Progenitor cell of endocrine pancreas (in vitro differentiated cells): ENCODE measurements around the gene NPTXR. TPM values are rescaled to one million over a fixed set of nuclear protein-coding genes. Genes with fewer than 3 reads are reported as not detected.

Source experiments
- DNase-seq: peaks from one replicate; pipeline ENCODE4 v3.0.0; 2021; ENCODE audit warnings: low spot score; ENCODE audit not compliant: unreplicated experiment
- H3K27ac Mint-ChIP-seq: 2 replicates; pipeline ENCODE4 v1.8.0; 2021; ENCODE audit warnings: mild to moderate bottlenecking, moderate library complexity, mixed read lengths
- H3K27me3 Mint-ChIP-seq: 2 replicates; pipeline ENCODE4 v1.8.0; 2021; ENCODE audit warnings: mixed read lengths
- H3K36me3 Mint-ChIP-seq: 2 replicates; pipeline ENCODE4 v1.8.0; 2022; ENCODE audit warnings: mixed read lengths; ENCODE audit not compliant: insufficient read depth
- H3K4me1 Mint-ChIP-seq: 2 replicates; pipeline ENCODE4 v1.8.0; 2021; ENCODE audit warnings: low read depth, mixed read lengths
- H3K4me3 Mint-ChIP-seq: 2 replicates; pipeline ENCODE4 v1.8.0; 2021; ENCODE audit warnings: low read depth, mild to moderate bottlenecking, moderate library complexity, mixed read lengths
- H3K9me3 Mint-ChIP-seq: 2 replicates; pipeline ENCODE4 v1.8.0; 2021; ENCODE audit warnings: low read depth, mixed read lengths
- CTCF ChIP-seq: fragments of 200-600 bp; sonication (generic); IDR thresholded peaks from one replicate; pipeline ENCODE4 v1.5.0; 2021; ENCODE audit warnings: antibody characterized with exemption, mild to moderate bottlenecking; ENCODE audit not compliant: unreplicated experiment
- total RNA-seq: library from RNA; stranded (reverse); gene quantifications from 2 replicates; pipeline ENCODE4 v1.2.1, GENCODE V29; 2021

Gene NPTXR
- total RNA-seq, 1 donor from 2014 or later: 4.7 TPM

GRCh38 chr22:38853196-38853651 lies 9.4 kb upstream of the NPTXR start:
- DNase-seq: no peak
- no peak for TF ChIP-seq CTCF
- Mint-ChIP-seq H3K4me1 (peaks cover 11% of the 10 kb centered on the region), H3K36me3 (no peaks in the 10 kb centered on the region), H3K4me3 (no peak overlapping the region), H3K27me3 (peaks cover 40% of the 10 kb centered on the region), H3K27ac (no peak overlapping the region), H3K9me3 (no peaks in the 10 kb centered on the region)

GRCh38 chr22:38852522-38852921 lies 8.7 kb upstream of the NPTXR start:
- H3K9me3 Mint-ChIP-seq: no peaks in the 10 kb centered on the region
- peaks cover 47% of the 10 kb centered on the region for H3K27me3 Mint-ChIP-seq
- DNase-seq: no peak

GRCh38 chr22:38850941-38851849 lies 7.4 kb upstream of the NPTXR start:
- no peaks in the 10 kb centered on the region for H3K36me3 Mint-ChIP-seq
- no peaks in the 10 kb centered on the region for H3K4me1 Mint-ChIP-seq
- no peak for DNase-seq
- no peak overlapping the region for H3K4me3 Mint-ChIP-seq
- no peak overlapping the region for H3K27ac Mint-ChIP-seq
- TF ChIP-seq CTCF: no peak
- peaks cover 59% of the 10 kb centered on the region for H3K27me3 Mint-ChIP-seq
- H3K9me3 Mint-ChIP-seq: no peaks in the 10 kb centered on the region

More at GRCh38 chr22:38852522-38852921, 8.7 kb upstream of the NPTXR start:
- Mint-ChIP-seq H3K27ac (peak overlapping the region; percentile 31), H3K4me1 (peaks cover 4% of the 10 kb centered on the region), H3K36me3 (no peaks in the 10 kb centered on the region), H3K4me3 (no peak overlapping the region)
- TF ChIP-seq CTCF: no peak

- no peak overlapping the region for H3K4me3 Mint-ChIP-seq
- no peaks in the 10 kb centered on the region for H3K4me1 Mint-ChIP-seq
- H3K27me3 Mint-ChIP-seq: peaks cover 64% of the 10 kb centered on the region
- no peak for TF ChIP-seq CTCF
- no peaks in the 10 kb centered on the region for H3K36me3 Mint-ChIP-seq
- H3K27ac Mint-ChIP-seq: no peak overlapping the region
- DNase-seq: no peak
- no peaks in the 10 kb centered on the region for H3K9me3 Mint-ChIP-seq
Measured at GRCh38 chr22:38850399-38850798, 6.6 kb upstream of the NPTXR start.

- peaks cover 70% of the 10 kb centered on the region for H3K27me3 Mint-ChIP-seq
- no peaks in the 10 kb centered on the region for H3K36me3 Mint-ChIP-seq
- no peaks in the 10 kb centered on the region for H3K9me3 Mint-ChIP-seq
- H3K27ac Mint-ChIP-seq: no peak overlapping the region
- H3K4me3 Mint-ChIP-seq: no peak overlapping the region
- DNase-seq: no peak
- no peak for TF ChIP-seq CTCF
- no peaks in the 10 kb centered on the region for H3K4me1 Mint-ChIP-seq
Measured at GRCh38 chr22:38849811-38850210, 6.0 kb upstream of the NPTXR start.
